GM23338 (cell line): ENCODE data around the gene FBLN2. TPM values are rescaled to one million over a fixed set of nuclear protein-coding genes. Genes with fewer than 3 reads are reported as not detected.

ENCODE experiments used
- ATAC-seq: fragments of 200-7000 bp; cut with Tn5 transposase; 3 replicates; pipeline ENCODE4 v1.9.1; 2020
- DNase-seq: peaks from one replicate; pipeline ENCODE4 v3.0.0-alpha.2; 2015; ENCODE audit warnings: low spot score
- H2AFZ ChIP-seq: fragments of 200-600 bp; sonication (generic); 2 replicates; pipeline ENCODE4 v1.8.0; 2016; ENCODE audit warnings: antibody characterized with exemption, mild to moderate bottlenecking, moderate library complexity
- H3F3A ChIP-seq: fragments of 200-600 bp; sonication (generic); replicated peaks from 2 replicates; pipeline ENCODE4 v1.8.0; 2017; ENCODE audit warnings: antibody characterized with exemption, mixed run types, low read depth
- H3K27ac ChIP-seq: fragments of 200-600 bp; sonication (generic); 2 replicates; pipeline ENCODE4 v1.6.1; 2016; ENCODE audit warnings: low read depth
- H3K27me3 ChIP-seq: fragments of 200-600 bp; sonication (generic); 2 replicates; pipeline ENCODE4 v1.8.0; 2016; ENCODE audit warnings: mild to moderate bottlenecking, mixed run types, moderate library complexity; ENCODE audit not compliant: insufficient read depth
- H3K36me3 ChIP-seq: fragments of 200-600 bp; sonication (generic); 2 replicates; pipeline ENCODE4 v1.8.0; 2016; ENCODE audit warnings: mild to moderate bottlenecking; ENCODE audit not compliant: insufficient read depth
- H3K4me1 ChIP-seq: fragments of 200-600 bp; sonication (generic); 2 replicates; pipeline ENCODE4 v1.8.0; 2016; ENCODE audit warnings: mild to moderate bottlenecking, moderate library complexity; ENCODE audit not compliant: insufficient read depth
- H3K4me2 ChIP-seq: fragments of 200-600 bp; sonication (generic); 2 replicates; pipeline ENCODE4 v1.7.1; 2017; ENCODE audit warnings: mixed run types
- H3K4me3 ChIP-seq: fragments of 200-600 bp; sonication (generic); 2 replicates; pipeline ENCODE4 v1.6.1; 2016; ENCODE audit warnings: mixed run types
- H3K79me2 ChIP-seq: fragments of 200-600 bp; sonication (generic); replicated peaks from 2 replicates; pipeline ENCODE4 v1.8.0; 2017; ENCODE audit warnings: mild to moderate bottlenecking; ENCODE audit not compliant: insufficient read depth
- H3K9me2 ChIP-seq: fragments of 200-600 bp; sonication (generic); 2 replicates; pipeline ENCODE4 v1.8.0; 2017; ENCODE audit not compliant: insufficient read depth
- H4K20me1 ChIP-seq: fragments of 200-600 bp; sonication (generic); replicated peaks from 2 replicates; pipeline ENCODE4 v1.8.0; 2017; ENCODE audit warnings: mild to moderate bottlenecking; ENCODE audit not compliant: insufficient read depth
- H3K27ac Mint-ChIP-seq: 2 replicates; pipeline ENCODE4 v1.8.0; 2020; ENCODE audit warnings: inconsistent platforms, mild to moderate bottlenecking, moderate library complexity, mixed read lengths
- H3K27me3 Mint-ChIP-seq: 3 replicates; pipeline ENCODE4 v1.8.0; 2022; ENCODE audit warnings: low read depth, mild to moderate bottlenecking, moderate library complexity, mixed read lengths, inconsistent platforms; ENCODE audit not compliant: insufficient read depth, poor library complexity
- H3K36me3 Mint-ChIP-seq: 3 replicates; pipeline ENCODE4 v1.8.0; 2021; ENCODE audit warnings: low read depth, mild to moderate bottlenecking, inconsistent platforms, moderate library complexity, mixed read lengths
- H3K4me1 Mint-ChIP-seq: 3 replicates; pipeline ENCODE4 v1.8.0; 2020; ENCODE audit warnings: mild to moderate bottlenecking, inconsistent platforms, mixed read lengths
- H3K4me3 Mint-ChIP-seq: 3 replicates; pipeline ENCODE4 v1.8.0; 2021; ENCODE audit warnings: moderate library complexity, mild to moderate bottlenecking, inconsistent platforms, mixed read lengths
- H3K9me3 Mint-ChIP-seq: 3 replicates; pipeline ENCODE4 v1.8.0; 2020; ENCODE audit warnings: moderate library complexity, mild to moderate bottlenecking, inconsistent platforms, mixed read lengths
- CREB1 ChIP-seq: fragments of 250-450 bp; sonication (Bioruptor Pico); IDR thresholded peaks from 2 replicates; pipeline ENCODE4 v1.5.0; 2020; ENCODE audit warnings: low read depth, mild to moderate bottlenecking, moderate library complexity
- CTCF ChIP-seq, 2 experiments: fragments of 200-600 bp in 1 of 2; sonication (generic) in 1 of 2; conservative IDR thresholded peaks; 2 replicates each; pipeline versions ENCODE4 v1.5.1 to v1.6.1; 2016 to 2017; ENCODE audit warnings: antibody characterized with exemption in 2 of 2, low read depth in 2 of 2, mild to moderate bottlenecking in 2 of 2, moderate library complexity in 1 of 2
- EZH2 ChIP-seq: fragments of 200-600 bp; sonication (generic); IDR thresholded peaks from one replicate; pipeline ENCODE4 v1.8.0; 2017; ENCODE audit warnings: antibody characterized with exemption, mild to moderate bottlenecking, low read depth; ENCODE audit not compliant: unreplicated experiment
- JUNB ChIP-seq: IDR thresholded peaks from one replicate; pipeline ENCODE4 v1.6.1; 2016; ENCODE audit warnings: antibody characterized with exemption; ENCODE audit not compliant: unreplicated experiment
- NANOG ChIP-seq: IDR thresholded peaks from 2 replicates; pipeline ENCODE4 v1.6.1; 2016; ENCODE audit warnings: antibody characterized with exemption, borderline replicate concordance
- POLR2AphosphoS5 ChIP-seq: IDR thresholded peaks from 2 replicates; pipeline ENCODE4 v1.6.1; 2016; ENCODE audit warnings: antibody characterized with exemption, low read depth
- REST ChIP-seq: IDR thresholded peaks from one replicate; pipeline ENCODE4 v1.6.1; 2018; ENCODE audit warnings: antibody characterized with exemption; ENCODE audit not compliant: unreplicated experiment
- STAT1 ChIP-seq: IDR thresholded peaks from one replicate; pipeline ENCODE4 v1.6.1; 2016; ENCODE audit warnings: antibody characterized with exemption; ENCODE audit not compliant: unreplicated experiment
- ZNF114 ChIP-seq: fragments of 250-450 bp; sonication (Bioruptor Pico); IDR thresholded peaks from 2 replicates; pipeline ENCODE4 v1.5.0; 2020; ENCODE audit warnings: mild to moderate bottlenecking, moderate library complexity
- ZNF331 ChIP-seq: fragments of 250-450 bp; sonication (Bioruptor Pico); IDR thresholded peaks from 2 replicates; pipeline ENCODE4 v1.5.0; 2020; ENCODE audit warnings: low read depth, mild to moderate bottlenecking, moderate library complexity
- ZNF462 ChIP-seq: fragments of 250-450 bp; sonication (Bioruptor Pico); IDR thresholded peaks from 2 replicates; pipeline ENCODE4 v1.5.0; 2020; ENCODE audit warnings: mild to moderate bottlenecking, moderate library complexity
- polyA plus RNA-seq: library from polyadenylated mRNA; unstranded; fragments of >200 nt; fragmentation: Nextera tagmentation; extraction: Ambion mirVana; gene quantifications from 2 replicates; pipeline ENCODE4 v1.2.1, GENCODE V29; 2016
- total RNA-seq: library from RNA; depleted of rRNA; stranded (reverse); fragments of >200 nt; shearing (Covaris generic); gene quantifications from 2 replicates; pipeline ENCODE4 v1.2.3, GENCODE V29; 2014

The FBLN2 gene
- total and polyA plus RNA-seq, 2 experiments from 2014 or later = 18.8 to 26.8 TPM

GRCh38 chr3:13580256-13581023 is 31.5 kb downstream of the FBLN2 start:
- no peak for TF ChIP-seq CTCF (conservative IDR thresholded peaks at IDR 0.05; ENCODE audit: low read depth in 2 of 2)
- TF ChIP-seq JUNB = no peak
- TF ChIP-seq ZNF462 (CRISPR knock-in tag) = no peak
- no peak for TF ChIP-seq POLR2AphosphoS5
- TF ChIP-seq ZNF331 = no peak
- no peak for TF ChIP-seq NANOG
- TF ChIP-seq STAT1 = no peak
- no peak for TF ChIP-seq CREB1 (CRISPR knock-in tag)
- TF ChIP-seq REST = no peak
- TF ChIP-seq ZNF114 (CRISPR knock-in tag) = no peak
- TF ChIP-seq EZH2 = no peak
- H3K27ac Mint-ChIP-seq = no peak overlapping the region
- no peak for DNase-seq

More at GRCh38 chr3:13580256-13581023, 31.5 kb downstream of the FBLN2 start:
- Histone ChIP-seq H2AFZ (no peak overlapping the region), H3K4me1 (no peaks in the 10 kb centered on the region), H3K27me3 (no peaks in the 10 kb centered on the region), H4K20me1 (no peaks in the 10 kb centered on the region), H3K36me3 (no peaks in the 10 kb centered on the region), H3K4me2 (no peak overlapping the region), H3K27ac (no peak overlapping the region), H3F3A (no peaks in the 10 kb centered on the region), H3K79me2 (no peaks in the 10 kb centered on the region), H3K4me3 (no peak overlapping the region), H3K9me2 (no peaks in the 10 kb centered on the region)
- Mint-ChIP-seq H3K36me3 (no peaks in the 10 kb centered on the region), H3K9me3 (no peaks in the 10 kb centered on the region), H3K4me3 (no peak overlapping the region), H3K27me3 (peaks cover 9% of the 10 kb centered on the region), H3K4me1 (peaks cover 17% of the 10 kb centered on the region)
- ATAC-seq = no peak
